GM23248 (cell line): ENCODE results near the gene KBTBD3. TPM values are rescaled to one million over a fixed set of nuclear protein-coding genes. Genes with fewer than 3 reads are reported as not detected.

Experiments used
- DNase-seq: peaks from one replicate; pipeline ENCODE4 v3.0.0-alpha.2; 2015
- H2AFZ ChIP-seq: fragments of 200-600 bp; sonication (generic); 2 replicates; pipeline ENCODE4 v1.6.1; 2016; ENCODE audit warnings: antibody characterized with exemption
- H3F3A ChIP-seq: fragments of 200-600 bp; sonication (generic); 2 replicates; pipeline ENCODE4 v1.6.1; 2016; ENCODE audit warnings: mild to moderate bottlenecking, antibody characterized with exemption, mixed run types; ENCODE audit not compliant: insufficient read depth
- H3K27ac ChIP-seq: fragments of 200-600 bp; sonication (generic); 2 replicates; pipeline ENCODE4 v1.5.1; 2016; ENCODE audit warnings: mild to moderate bottlenecking
- H3K27me3 ChIP-seq: fragments of 200-600 bp; sonication (generic); replicated peaks from 2 replicates; pipeline ENCODE4 v1.6.1; 2016; ENCODE audit warnings: mild to moderate bottlenecking; ENCODE audit not compliant: insufficient read depth
- H3K36me3 ChIP-seq: fragments of 200-600 bp; sonication (generic); 2 replicates; pipeline ENCODE4 v1.6.1; 2016; ENCODE audit warnings: low read depth, mild to moderate bottlenecking
- H3K4me1 ChIP-seq: fragments of 200-600 bp; sonication (generic); 2 replicates; pipeline ENCODE4 v1.6.1; 2016; ENCODE audit warnings: mild to moderate bottlenecking; ENCODE audit not compliant: insufficient read depth
- H3K4me2 ChIP-seq: fragments of 200-600 bp; sonication (generic); one replicate; pipeline ENCODE4 v1.6.1; 2016; ENCODE audit warnings: mild to moderate bottlenecking; ENCODE audit not compliant: unreplicated experiment
- H3K4me3 ChIP-seq: fragments of 200-600 bp; sonication (generic); 2 replicates; pipeline ENCODE4 v1.5.1; 2016; ENCODE audit warnings: mild to moderate bottlenecking
- H3K79me2 ChIP-seq: fragments of 200-600 bp; sonication (generic); 2 replicates; pipeline ENCODE4 v1.6.1; 2016; ENCODE audit warnings: mild to moderate bottlenecking; ENCODE audit not compliant: insufficient read depth
- H3K9ac ChIP-seq: fragments of 200-600 bp; sonication (generic); 2 replicates; pipeline ENCODE4 v1.6.1; 2016; ENCODE audit warnings: mild to moderate bottlenecking
- H3K9me2 ChIP-seq: fragments of 200-600 bp; sonication (generic); 2 replicates; pipeline ENCODE4 v1.6.1; 2016; ENCODE audit warnings: mixed run types, mild to moderate bottlenecking, moderate library complexity; ENCODE audit not compliant: insufficient read depth
- H3K9me3 ChIP-seq: fragments of 200-600 bp; sonication (generic); one replicate; pipeline ENCODE4 v1.6.1; 2017; ENCODE audit warnings: low read depth
- H4K20me1 ChIP-seq: fragments of 200-600 bp; sonication (generic); 2 replicates; pipeline ENCODE4 v1.6.0; 2016; ENCODE audit not compliant: insufficient read depth
- EZH2 ChIP-seq: fragments of 200-600 bp; sonication (generic); IDR thresholded peaks from 2 replicates; pipeline ENCODE4 v1.6.1; 2018; ENCODE audit warnings: antibody characterized with exemption, mild to moderate bottlenecking; ENCODE audit not compliant: insufficient read depth, poor library complexity, severe bottlenecking
- EZH2phosphoT487 ChIP-seq: fragments of 200-600 bp; sonication (generic); IDR thresholded peaks from 2 replicates; pipeline ENCODE4 v1.6.1; 2018; ENCODE audit warnings: antibody characterized with exemption, moderate library complexity, mild to moderate bottlenecking, low read depth; ENCODE audit not compliant: insufficient read depth
- WGBS, 2 experiments: methylation state at CpG; one replicate each; pipeline ENCODE4 v1.1.6; 2015 to 2017; ENCODE audit warnings: low lambda C conversion rate in 2 of 2, low coverage in 1 of 2; ENCODE audit errors: missing lambda C conversion rate in 2 of 2; 5-methylcytosine and 5-hydroxymethylcytosine counted together
- in situ Hi-C: fragments of 300-500 bp; cut with MboI; formaldehyde crosslinking; loops from 2 replicates; pipeline ENCODE4 v1.15.0; 2020
- polyA plus RNA-seq: library from polyadenylated mRNA; unstranded; fragments of >200 nt; fragmentation: Nextera tagmentation; extraction: Ambion mirVana; gene quantifications from 2 replicates; pipeline ENCODE4 v1.2.1, GENCODE V29; 2016
- total RNA-seq: library from RNA; depleted of rRNA; stranded (reverse); fragments of >200 nt; shearing (Covaris generic); gene quantifications from 2 replicates; pipeline ENCODE4 v1.2.3, GENCODE V29; 2014

KBTBD3 gene
- total and polyA plus RNA-seq, 2 experiments from 2014 or later, result 3.6 to 7.7 TPM

DNA sequence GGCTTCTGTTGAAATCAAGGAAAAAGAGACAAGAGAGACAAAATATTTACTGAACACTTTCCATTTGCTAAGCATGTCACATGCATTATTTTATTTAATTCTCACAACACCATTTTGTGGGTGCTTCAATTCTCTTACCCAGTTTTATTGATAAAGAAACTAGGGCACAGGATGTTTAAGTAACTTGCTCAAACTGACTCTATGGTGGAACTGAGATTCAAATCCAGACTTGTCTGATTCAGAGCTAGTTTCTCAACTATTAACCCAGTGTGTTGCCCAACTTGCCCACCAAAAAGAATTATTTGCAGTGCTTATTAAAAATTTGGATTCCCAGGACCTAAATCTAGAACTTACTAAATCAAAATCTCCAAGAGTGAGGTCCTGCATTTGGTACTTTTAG lies 33.6 kb downstream of the KBTBD3 start:
- in situ Hi-C loops, result no loop called here
- H3K9me2 ChIP-seq, result peaks cover 3% of the 10 kb centered on the region; the same call in 1 of the 2 replicates
- H3K27me3 ChIP-seq, result no peaks in the 10 kb centered on the region
- H3K4me2 ChIP-seq, result no peak overlapping the region
- no peaks in the 10 kb centered on the region for H3F3A ChIP-seq
- no peak for DNase-seq
- H3K79me2 ChIP-seq, result no peaks in the 10 kb centered on the region
- no peaks in the 10 kb centered on the region for H4K20me1 ChIP-seq
- H3K4me1 ChIP-seq, result no peaks in the 10 kb centered on the region
- no peak overlapping the region for H3K4me3 ChIP-seq
- H3K36me3 ChIP-seq, result no peaks in the 10 kb centered on the region
- TF ChIP-seq EZH2phosphoT487 (no peak), EZH2 (no peak)
- H3K27ac ChIP-seq, result no peak overlapping the region
- no peak overlapping the region for H2AFZ ChIP-seq
- no peaks in the 10 kb centered on the region for H3K9me3 ChIP-seq
- H3K9ac ChIP-seq, result no peak overlapping the region

DNA sequence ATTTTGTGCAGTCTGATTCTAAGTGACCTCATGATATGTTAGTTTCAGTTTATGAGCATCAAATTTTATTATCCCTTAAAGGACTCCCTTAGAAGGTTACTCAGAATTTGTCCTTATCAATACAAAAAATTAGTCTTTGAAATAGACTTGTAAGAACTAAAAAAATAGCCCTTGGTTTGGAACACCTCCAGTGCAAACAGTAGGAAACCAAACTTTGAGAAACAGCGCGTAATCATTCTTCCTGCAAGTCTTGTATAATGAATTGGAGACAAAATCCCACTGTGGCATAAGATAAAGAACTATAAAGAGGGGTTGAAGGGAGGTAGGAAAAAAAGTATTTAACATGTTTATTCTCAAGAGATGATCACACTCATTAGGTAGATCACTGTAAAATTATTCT lies 44.3 kb downstream of the KBTBD3 start:
- Histone ChIP-seq H3K4me2 (no peak overlapping the region), H3K27ac (no peak overlapping the region), H4K20me1 (no peaks in the 10 kb centered on the region), H3K36me3 (no peaks in the 10 kb centered on the region), H3K9ac (no peak overlapping the region), H3F3A (no peaks in the 10 kb centered on the region), H3K9me2 (no peaks in the 10 kb centered on the region), H2AFZ (no peak overlapping the region), H3K9me3 (no peaks in the 10 kb centered on the region), H3K4me1 (no peaks in the 10 kb centered on the region), H3K4me3 (no peak overlapping the region), H3K79me2 (no peaks in the 10 kb centered on the region), H3K27me3 (no peaks in the 10 kb centered on the region)
- WGBS, 2 experiments, result 91 to 94% methylated on average over 2 of the region's 2 CpGs
- no peak for DNase-seq
- in situ Hi-C loops, result no loop called here
- TF ChIP-seq EZH2 (no peak), EZH2phosphoT487 (no peak)

DNA sequence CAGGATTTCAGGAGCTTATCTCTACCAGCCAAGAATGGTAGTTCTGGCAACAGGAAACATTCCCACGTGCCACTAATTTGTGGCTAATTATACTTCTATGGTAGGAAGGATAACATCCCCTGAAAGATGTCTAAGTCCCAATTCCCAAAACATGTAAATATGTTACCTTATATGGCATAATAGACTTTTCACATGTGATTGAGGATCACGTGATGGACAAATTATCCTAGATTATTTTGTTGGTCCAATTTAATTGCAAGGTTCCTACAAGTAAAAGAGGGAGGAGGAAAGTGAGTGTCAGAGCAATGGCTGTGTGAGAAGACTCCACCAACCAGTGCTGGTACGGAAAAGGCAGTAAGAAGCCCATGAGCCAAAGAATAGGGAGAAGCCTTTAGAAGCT lies 45.2 kb downstream of the KBTBD3 start:
- Histone ChIP-seq H3K79me2 (no peaks in the 10 kb centered on the region), H4K20me1 (no peaks in the 10 kb centered on the region), H3K9me2 (no peaks in the 10 kb centered on the region), H2AFZ (no peak overlapping the region), H3K4me1 (no peaks in the 10 kb centered on the region), H3K27me3 (no peaks in the 10 kb centered on the region), H3F3A (no peaks in the 10 kb centered on the region), H3K9me3 (no peaks in the 10 kb centered on the region), H3K27ac (no peak overlapping the region), H3K9ac (no peak overlapping the region), H3K4me3 (no peak overlapping the region), H3K4me2 (no peak overlapping the region), H3K36me3 (no peaks in the 10 kb centered on the region)
- in situ Hi-C loops, result no loop called here
- 36 to 38% methylated on average over 3 of the region's 3 CpGs for WGBS, 2 experiments
- TF ChIP-seq EZH2phosphoT487 (no peak), EZH2 (no peak)
- no peak for DNase-seq

DNA sequence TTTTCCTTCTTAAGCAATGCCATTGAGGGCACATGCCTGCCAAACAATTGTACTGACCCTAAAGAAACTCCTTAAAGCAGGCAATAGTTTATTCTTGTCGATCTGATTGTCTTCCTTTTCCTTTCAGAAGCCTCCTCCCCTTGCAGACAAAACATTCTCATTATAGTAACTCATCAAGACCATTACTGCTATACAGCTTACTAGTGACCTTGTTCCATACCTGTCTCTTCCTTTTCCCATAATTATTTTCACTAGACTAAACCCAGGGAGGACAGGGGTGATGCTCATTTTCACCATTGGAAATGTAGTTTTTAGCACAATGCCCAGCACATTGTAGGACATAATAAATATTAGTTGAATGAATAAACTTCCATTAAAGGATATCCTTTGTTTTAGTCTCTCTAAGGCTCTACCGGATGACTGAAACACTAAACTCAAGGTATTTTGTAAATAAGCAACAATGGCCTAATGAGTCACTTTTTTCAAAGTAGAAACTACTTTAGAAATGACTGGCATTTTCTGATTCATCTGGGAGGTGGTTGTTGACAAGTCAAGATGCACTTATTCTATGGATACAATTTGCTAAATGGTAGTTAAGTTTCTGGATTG lies 45.8 kb downstream of the KBTBD3 start:
- Histone ChIP-seq H2AFZ (no peak overlapping the region), H3K36me3 (no peaks in the 10 kb centered on the region), H4K20me1 (no peaks in the 10 kb centered on the region), H3K9ac (no peak overlapping the region), H3K9me3 (no peaks in the 10 kb centered on the region), H3K4me2 (no peak overlapping the region), H3K4me1 (no peaks in the 10 kb centered on the region), H3K27me3 (no peaks in the 10 kb centered on the region), H3F3A (no peaks in the 10 kb centered on the region), H3K27ac (no peak overlapping the region), H3K79me2 (no peaks in the 10 kb centered on the region), H3K9me2 (no peaks in the 10 kb centered on the region), H3K4me3 (no peak overlapping the region)
- in situ Hi-C loops, result no loop called here
- DNase-seq, result peak; percentile 8
- 44 to 51% methylated on average over 2 of the region's 2 CpGs for WGBS, 2 experiments
- no peak for TF ChIP-seq EZH2phosphoT487

DNA sequence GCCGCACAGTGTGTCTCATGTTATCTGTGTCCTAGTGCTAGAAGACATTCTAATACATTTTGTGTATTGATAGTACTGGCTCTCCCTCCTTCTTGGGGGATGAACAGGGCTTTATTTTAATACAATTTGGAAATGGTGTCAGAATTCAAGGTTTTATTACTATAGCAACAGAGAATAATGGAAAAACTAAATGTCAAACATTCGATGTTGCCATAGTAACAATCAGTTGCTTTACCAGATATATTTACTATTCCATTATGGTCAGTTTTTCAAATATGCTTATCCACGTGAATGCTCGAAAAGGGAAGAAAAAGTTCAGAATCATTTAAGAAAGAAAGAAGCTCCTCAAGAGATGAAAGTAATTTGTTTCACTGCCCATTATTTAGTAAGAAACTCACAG lies 46.5 kb downstream of the KBTBD3 start:
- Histone ChIP-seq H3K9me3 (no peaks in the 10 kb centered on the region), H3K4me3 (no peak overlapping the region), H2AFZ (no peak overlapping the region), H3F3A (no peaks in the 10 kb centered on the region), H3K27me3 (no peaks in the 10 kb centered on the region), H3K36me3 (no peaks in the 10 kb centered on the region), H3K4me2 (no peak overlapping the region), H3K9me2 (no peaks in the 10 kb centered on the region), H3K4me1 (no peaks in the 10 kb centered on the region), H4K20me1 (no peaks in the 10 kb centered on the region), H3K79me2 (no peaks in the 10 kb centered on the region), H3K27ac (no peak overlapping the region), H3K9ac (no peak overlapping the region)
- in situ Hi-C loops, result no loop called here
- no peak for DNase-seq
- TF ChIP-seq EZH2phosphoT487, result no peak
- TF ChIP-seq EZH2, result no peak
- 57 to 68% methylated on average over 4 of the region's 4 CpGs for WGBS, 2 experiments
